H1 (cell line): Measurements from ENCODE around the gene CCSER2. TPM values are rescaled to one million over a fixed set of nuclear protein-coding genes. Genes with fewer than 3 reads are reported as not detected.

Experiments
- CTCF ChIA-PET: fragments of 300-600 bp; sonication (Branson Sonifier 250); formaldehyde crosslinking; loops from one replicate; lab custom pipeline; 2021; ENCODE audit not compliant: partially characterized antibody; lab: Charles Lee
- POLR2A ChIA-PET: fragments of 300-600 bp; sonication (Branson Sonifier 250); formaldehyde crosslinking; loops from one replicate; lab custom pipeline; 2021; ENCODE audit warnings: inconsistent platforms; ENCODE audit not compliant: partially characterized antibody; lab: Charles Lee
- DNase-seq, 2 experiments: peaks; one replicate each; pipeline versions ENCODE4 v3.0.0 to v3.0.0-alpha.2; 2010 to 2022; ENCODE audit warnings: low spot score in 2 of 2, low read depth in 1 of 2, mixed read lengths in 1 of 2
- FAIRE-seq: peaks from 2 replicates; lab custom pipeline; 2011; peaks lifted over from hg19 to GRCh38; lab: Jason Lieb, UNC
- H2AFZ ChIP-seq: 2 replicates; pipeline ENCODE4 v1.8.1; 2012; ENCODE audit warnings: low read length, inconsistent platforms
- H2AK5ac ChIP-seq: 2 replicates; pipeline ENCODE4 v1.6.1; 2013; ENCODE audit warnings: low read depth, low read length
- H2BK120ac ChIP-seq: replicated peaks from 2 replicates; pipeline ENCODE3; 2013; ENCODE audit warnings: low read depth, low read length, inconsistent platforms
- H2BK12ac ChIP-seq: 2 replicates; pipeline ENCODE4 v1.6.1; 2013; ENCODE audit warnings: low read depth, low read length
- H2BK15ac ChIP-seq: 2 replicates; pipeline ENCODE4 v1.6.1; 2013; ENCODE audit warnings: low read length
- H2BK20ac ChIP-seq: 2 replicates; pipeline ENCODE4 v1.6.1; 2013; ENCODE audit warnings: low read length
- H2BK5ac ChIP-seq: 2 replicates; pipeline ENCODE4 v1.6.1; 2013; ENCODE audit warnings: low read depth, low read length
- H3K14ac ChIP-seq: 2 replicates; pipeline ENCODE4 v1.6.1; 2013; ENCODE audit warnings: inconsistent platforms; ENCODE audit not compliant: insufficient read length
- H3K18ac ChIP-seq: 2 replicates; pipeline ENCODE4 v1.6.1; 2013; ENCODE audit warnings: low read length; ENCODE audit errors: extremely low read depth
- H3K23ac ChIP-seq: 2 replicates; pipeline ENCODE4 v1.6.1; 2013; ENCODE audit warnings: inconsistent platforms; ENCODE audit not compliant: insufficient read length
- H3K23me2 ChIP-seq: 2 replicates; pipeline ENCODE4 v1.6.1; 2013; ENCODE audit warnings: low read depth, low read length
- H3K27ac ChIP-seq: 2 replicates; pipeline ENCODE4 v1.6.1; 2011; ENCODE audit warnings: low read depth, low read length, inconsistent platforms
- H3K27me3 ChIP-seq, 4 experiments: replicated peaks in 1 of 4; 1 replicate in 1 of 4; 2 replicates in 3 of 4; pipeline versions ENCODE4 v1.6.1 to v1.8.1; 2011 to 2013; ENCODE audit warnings: low read length in 3 of 4, mild to moderate bottlenecking in 3 of 4, inconsistent platforms in 2 of 4, mixed read lengths in 2 of 4, moderate library complexity in 1 of 4; ENCODE audit not compliant: control insufficient read depth in 3 of 4, insufficient read depth in 3 of 4; ENCODE audit errors: extremely low read depth in 1 of 4
- H3K36me3 ChIP-seq, 4 experiments: 2 replicates each; pipeline versions ENCODE4 v1.6.1 to v1.8.1; 2011 to 2013; ENCODE audit warnings: mild to moderate bottlenecking in 4 of 4, low read length in 3 of 4, moderate library complexity in 2 of 4, control low read depth in 1 of 4, inconsistent platforms in 1 of 4; ENCODE audit not compliant: insufficient read depth in 4 of 4, control insufficient read depth in 2 of 4
- H3K4ac ChIP-seq: replicated peaks from 2 replicates; pipeline ENCODE3; 2013; ENCODE audit warnings: low read length, low read depth, mixed read lengths, inconsistent platforms; ENCODE audit not compliant: insufficient read length
- H3K4me1 ChIP-seq, 4 experiments: replicated peaks in 1 of 4; 1 replicate in 1 of 4; 2 replicates in 3 of 4; pipeline versions ENCODE4 v1.6.1 to v1.8.1; 2011 to 2013; ENCODE audit warnings: low read length in 3 of 4, inconsistent platforms in 2 of 4, mixed read lengths in 1 of 4; ENCODE audit not compliant: insufficient read depth in 4 of 4, control insufficient read depth in 3 of 4
- H3K4me2 ChIP-seq, 2 experiments: 2 replicates each; pipeline versions ENCODE4 v1.6.1 to v1.8.1; 2011 to 2013; ENCODE audit warnings: low read depth in 2 of 2, low read length in 2 of 2, control low read depth in 1 of 2, inconsistent platforms in 1 of 2, mild to moderate bottlenecking in 1 of 2; ENCODE audit not compliant: insufficient read depth in 1 of 2
- H3K4me3 ChIP-seq, 4 experiments: fragments of 200-600, 300-600 bp in 1 of 4; sonication (generic), shearing (Covaris generic), sonication (Bioruptor Twin) in 1 of 4; 2 replicates each; pipeline versions ENCODE4 v1.5.1 to v1.8.1; 2011 to 2016; ENCODE audit warnings: low read length in 4 of 4, low read depth in 3 of 4, control low read depth in 2 of 4, inconsistent platforms in 2 of 4, mild to moderate bottlenecking in 2 of 4, mixed read lengths in 1 of 4, moderate library complexity in 1 of 4; ENCODE audit not compliant: insufficient read depth in 2 of 4; ENCODE audit errors: extremely low read depth in 1 of 4
- H3K56ac ChIP-seq: replicated peaks from 2 replicates; pipeline ENCODE3; 2013; ENCODE audit warnings: low read depth, mild to moderate bottlenecking, mixed read lengths, low read length, inconsistent platforms; ENCODE audit not compliant: insufficient read length
- H3K79me1 ChIP-seq: 2 replicates; pipeline ENCODE4 v1.6.1; 2013; ENCODE audit warnings: low read depth, low read length, control low read depth
- H3K79me2 ChIP-seq, 2 experiments: 2 replicates each; pipeline versions ENCODE4 v1.6.1 to v1.8.1; 2012 to 2013; ENCODE audit warnings: low read length in 2 of 2, mild to moderate bottlenecking in 2 of 2, inconsistent platforms in 1 of 2; ENCODE audit not compliant: insufficient read depth in 2 of 2, control insufficient read depth in 1 of 2
- H3K9ac ChIP-seq, 4 experiments: replicated peaks in 1 of 4; 1 replicate in 1 of 4; 2 replicates in 3 of 4; pipeline versions ENCODE4 v1.6.1 to v1.8.1; 2011 to 2013; ENCODE audit warnings: low read depth in 3 of 4, low read length in 3 of 4, control low read depth in 2 of 4, mild to moderate bottlenecking in 2 of 4, moderate library complexity in 2 of 4, inconsistent platforms in 1 of 4; ENCODE audit errors: extremely low read depth in 1 of 4
- H3K9me3 ChIP-seq, 2 experiments: 2 replicates each; pipeline versions ENCODE4 v1.6.1 to v1.8.1; 2012 to 2013; ENCODE audit warnings: mild to moderate bottlenecking in 2 of 2, moderate library complexity in 2 of 2, control low read depth in 1 of 2, inconsistent platforms in 1 of 2, low read depth in 1 of 2, low read length in 1 of 2, mixed read lengths in 1 of 2; ENCODE audit not compliant: insufficient read depth in 2 of 2
- H4K20me1 ChIP-seq, 2 experiments: replicated peaks in 1 of 2; 2 replicates each; pipeline versions ENCODE3 to v1.8.1; 2011 to 2013; ENCODE audit warnings: inconsistent platforms in 2 of 2, low read length in 2 of 2, mild to moderate bottlenecking in 1 of 2; ENCODE audit not compliant: insufficient read depth in 2 of 2, control insufficient read depth in 1 of 2
- H4K5ac ChIP-seq: 2 replicates; pipeline ENCODE4 v1.6.1; 2013; ENCODE audit warnings: low read length, low read depth, mixed read lengths, inconsistent platforms; ENCODE audit not compliant: insufficient read length
- H4K8ac ChIP-seq: 2 replicates; pipeline ENCODE4 v1.8.0; 2013; ENCODE audit warnings: mild to moderate bottlenecking, moderate library complexity, low read length, inconsistent platforms; ENCODE audit not compliant: insufficient read depth; ENCODE audit errors: extremely low read depth
- H4K91ac ChIP-seq: replicated peaks from 2 replicates; pipeline ENCODE3; 2013; ENCODE audit warnings: low read length, mixed read lengths, inconsistent platforms; ENCODE audit not compliant: insufficient read length
- BACH1 ChIP-seq: IDR thresholded peaks from 2 replicates; pipeline ENCODE4 v1.6.1; 2012; ENCODE audit warnings: low read length, improper control_type of control experiment
- CTCF ChIP-seq, 3 experiments: IDR thresholded peaks; 1 replicate in 2 of 3; 2 replicates in 1 of 3; pipeline versions ENCODE4 v1.5.1 to v1.6.1; 2011; ENCODE audit warnings: low read length in 3 of 3, mild to moderate bottlenecking in 3 of 3, inconsistent platforms in 2 of 3, low read depth in 1 of 3, moderate library complexity in 1 of 3; ENCODE audit not compliant: insufficient read depth in 1 of 3; ENCODE audit errors: control extremely low read depth in 1 of 3
- EP300 ChIP-seq, 2 experiments: IDR thresholded peaks; 1 replicate in 1 of 2; 2 replicates in 1 of 2; pipeline ENCODE4 v1.6.1; 2011 to 2012; ENCODE audit warnings: low read depth in 2 of 2, low read length in 2 of 2, mild to moderate bottlenecking in 2 of 2, borderline replicate concordance in 1 of 2, inconsistent platforms in 1 of 2, moderate library complexity in 1 of 2
- JUN ChIP-seq: IDR thresholded peaks from 2 replicates; pipeline ENCODE4 v1.6.1; 2011; ENCODE audit warnings: low read depth, mild to moderate bottlenecking, improper control_type of control experiment, low read length
- JUND ChIP-seq: IDR thresholded peaks from 2 replicates; pipeline ENCODE4 v1.6.1; 2011; ENCODE audit warnings: mild to moderate bottlenecking, improper control_type of control experiment, low read length
- MAFK ChIP-seq: IDR thresholded peaks from 2 replicates; pipeline ENCODE4 v1.6.1; 2012; ENCODE audit warnings: low read depth, mild to moderate bottlenecking, improper control_type of control experiment, low read length
- POLR2AphosphoS5 ChIP-seq: IDR thresholded peaks from 2 replicates; pipeline ENCODE4 v1.6.1; 2011; ENCODE audit warnings: low read depth, low read length
- POU5F1 ChIP-seq: IDR thresholded peaks from 2 replicates; pipeline ENCODE4 v1.6.1; 2011; ENCODE audit warnings: low read depth, mild to moderate bottlenecking, low read length, moderate library complexity
- SAP30 ChIP-seq: fragments of 300-600 bp; sonication (generic); IDR thresholded peaks from 2 replicates; pipeline ENCODE4 v1.7.1; 2012; ENCODE audit warnings: low read length, moderate library complexity, mild to moderate bottlenecking, inconsistent platforms; ENCODE audit not compliant: insufficient read depth, insufficient replicate concordance
- SP4 ChIP-seq: IDR thresholded peaks from 2 replicates; pipeline ENCODE4 v1.6.1; 2012; ENCODE audit warnings: low read length, inconsistent platforms
- WGBS, 2 experiments: shearing (Covaris generic) in 1 of 2; methylation state at CpG; one replicate each; pipeline versions ENCODE4 v1.1.6 to v1.1.7; 2013 to 2015; ENCODE audit warnings: low lambda C conversion rate in 2 of 2, mixed read lengths in 2 of 2, inconsistent platforms in 1 of 2, low coverage in 1 of 2, missing lambda C conversion rate in 1 of 2; ENCODE audit not compliant: insufficient replicate concordance in 2 of 2, insufficient coverage in 1 of 2, insufficient read length in 1 of 2; ENCODE audit errors: extremely low coverage in 1 of 2, missing lambda C conversion rate in 1 of 2; 5-methylcytosine and 5-hydroxymethylcytosine counted together
- polyA plus RNA-seq, 7 experiments: library from polyadenylated mRNA; depleted of rRNA in 3 of 7; stranded (reverse) in 5 of 7; unstranded in 2 of 7; fragments of >200 nt in 5 of 7; fragments of 200-250 nt in 2 of 7; gene quantifications; 1 replicate in 5 of 7; 2 replicates in 1 of 7; 4 replicates in 1 of 7; pipeline versions ENCODE4 v1.2.1 to v1.2.3, GENCODE V29; 2011 to 2013; ENCODE audit warnings: missing spikeins in 2 of 7, mixed read lengths in 2 of 7
- total RNA-seq: library from RNA; stranded (reverse); fragmentation: NEBNext Ultra II Directional; extraction: Animal tissue kit (Norgen Biotek cat#: 25700); gene quantifications from 2 replicates; pipeline ENCODE4 v1.2.1, GENCODE V29; 2021

CCSER2 gene
- total and polyA plus RNA-seq, 2 of the 8 experiments (the other 6 are each of a cell fraction or from before 2014, with no cell fraction given): 6.9 to 30.5 TPM

GRCh38 chr10:84368828-84369227, 40.4 kb downstream of the CCSER2 start:
- H4K20me1 ChIP-seq: peaks cover 2% of the 10 kb centered on the region in 2 experiments
- no peak overlapping the region for H2BK15ac ChIP-seq
- CTCF ChIA-PET: interaction anchor here (7.8 kb wide), 1 partner anchor 169 kb away, joined by 139 read pairs; no protein-coding TSS in a partner anchor
- no peak for FAIRE-seq
- peaks cover 0 to 27% of the 10 kb centered on the region in 2 experiments; a peak in 2 of 4 replicates for H3K79me2 ChIP-seq
- H2AFZ ChIP-seq: no peak overlapping the region
- POLR2A ChIA-PET: no interaction called here
- H3K23me2 ChIP-seq: no peaks in the 10 kb centered on the region
- no peak overlapping the region for H3K56ac ChIP-seq
- H2BK120ac ChIP-seq: no peak overlapping the region
- H3K18ac ChIP-seq: no peak overlapping the region
- DNase-seq: no peak
- H2BK5ac ChIP-seq: no peak overlapping the region
- H3K27me3 ChIP-seq: peaks cover 0 to 1% (median 0%) of the 10 kb centered on the region in 4 experiments; a peak in 1 of 7 replicates
- no peak overlapping the region for H4K8ac ChIP-seq
- H3K79me1 ChIP-seq: no peaks in the 10 kb centered on the region; the same call in 1 of the 2 replicates
- H4K5ac ChIP-seq: no peak overlapping the region
- H3K14ac ChIP-seq: no peak overlapping the region
- H3K9ac ChIP-seq: no peak overlapping the region
- H3K4me1 ChIP-seq: peaks cover 0 to 4% (median 0%) of the 10 kb centered on the region in 4 experiments; a peak in 1 of 7 replicates
- no peak overlapping the region for H4K91ac ChIP-seq
- H3K4me2 ChIP-seq: no peak overlapping the region
- TF ChIP-seq BACH1: no peak
- TF ChIP-seq EP300 (IDR thresholded peaks at IDR 0.05; ENCODE audit: borderline replicate concordance in 1 of 2, low read depth in 2 of 2, low read length in 2 of 2): no peak
- TF ChIP-seq POU5F1: no peak
- no peak for TF ChIP-seq SAP30
- no peak for TF ChIP-seq MAFK
- TF ChIP-seq POLR2AphosphoS5: no peak
- no peak for TF ChIP-seq JUND
- no peak for TF ChIP-seq SP4
- no peak for TF ChIP-seq JUN
- no peak for TF ChIP-seq CTCF (IDR thresholded peaks at IDR 0.05; ENCODE audit: control extremely low read depth in 1 of 3, insufficient read depth in 1 of 3, low read depth in 1 of 3, low read length in 3 of 3)
- no peak overlapping the region for H3K23ac ChIP-seq
- H2AK5ac ChIP-seq: no peak overlapping the region
- no peaks in the 10 kb centered on the region for H3K9me3 ChIP-seq
- H3K27ac ChIP-seq: no peak overlapping the region
- H2BK12ac ChIP-seq: no peak overlapping the region
- no peak overlapping the region for H3K4ac ChIP-seq
- no peak overlapping the region for H2BK20ac ChIP-seq
- no peak overlapping the region for H3K4me3 ChIP-seq
- WGBS, 2 experiments: 95% methylated on average over 1 of the region's 1 CpG; no CpG with 5 or more reads in 1 of the 2 experiments
- H3K36me3 ChIP-seq: peaks cover 0 to 2% (median 0%) of the 10 kb centered on the region in 4 experiments; a peak in 2 of 8 replicates
